Colonic mucosa (tissue), 4 donors: Measurements from ENCODE around the gene NCK2. TPM values are rescaled to one million over a fixed set of nuclear protein-coding genes. Genes with fewer than 3 reads are reported as not detected.
"Not testable (repeated sequence)": the region's sequence is repeated elsewhere in the genome, so short reads cannot be mapped to it uniquely, and the experiment has no call there.

ENCODE experiments used
- DNase-seq: peaks from one replicate; pipeline ENCODE4 v3.0.0-alpha.2; 2020
- H3K27ac ChIP-seq: fragments of 200-600 bp; one replicate; pipeline ENCODE4 v1.8.0; 2021
- H3K27me3 ChIP-seq: fragments of 200-600 bp; one replicate; pipeline ENCODE4 v1.8.0; 2021
- H3K36me3 ChIP-seq: fragments of 200-600 bp; one replicate; pipeline ENCODE4 v1.8.0; 2021
- H3K4me1 ChIP-seq: fragments of 200-600 bp; one replicate; pipeline ENCODE4 v1.8.0; 2021; ENCODE audit warnings: mild to moderate bottlenecking
- H3K4me3 ChIP-seq: fragments of 200-600 bp; one replicate; pipeline ENCODE4 v1.8.0; 2021
- H3K9ac ChIP-seq, 2 donors: one replicate each; pipeline ENCODE4 v1.7.0; 2013; ENCODE audit warnings: control low read depth in 2 of 2, low read depth in 2 of 2, low read length in 2 of 2
- H3K9me3 ChIP-seq: fragments of 200-600 bp; one replicate; pipeline ENCODE4 v1.8.0; 2021
- CTCF ChIP-seq: fragments of 200-600 bp; IDR thresholded peaks from one replicate; pipeline ENCODE4 v1.8.0; 2022; ENCODE audit warnings: antibody characterized with exemption, mild to moderate bottlenecking
- intact Hi-C: fragments of 100-400 bp; cut with DNase I; formaldehyde crosslinking; loops from one replicate; pipeline ENCODE4 v1.14.1; 2022
- total RNA-seq, 2 donors: library from RNA; stranded (reverse); fragmentation: NEBNext Ultra II Directional in 1 of 2; extraction: Animal tissue kit (Norgen Biotek cat#: 25700) in 1 of 2; gene quantifications; one replicate each; pipeline ENCODE4 v1.2.1, GENCODE V29; 2021
- donor health status: healthy.
- donor health status: DM: no; HTN: no; CAD: no.
- donor health status: DM: no; HTN: no; CAD: no.

Gene NCK2
- total RNA-seq, 2 donors from 2014 or later: 51.3 to 67.5 TPM

GRCh38 chr2:105768961-105769452, 24.3 kb downstream of the NCK2 start:
- intact Hi-C loops: no loop called here
- Histone ChIP-seq H3K27me3 (no peaks in the 10 kb centered on the region), H3K4me3 (no peak overlapping the region), H3K27ac (no peak overlapping the region), H3K9me3 (no peaks in the 10 kb centered on the region), H3K4me1 (no peaks in the 10 kb centered on the region), H3K36me3 (no peaks in the 10 kb centered on the region), H3K9ac (no peak overlapping the region)
- DNase-seq: no peak
- no peak for TF ChIP-seq CTCF

- no peaks in the 10 kb centered on the region for H3K9me3 ChIP-seq
- DNase-seq: no peak
- intact Hi-C loops: no loop called here
- no peak overlapping the region for H3K27ac ChIP-seq
- no peak overlapping the region for H3K4me3 ChIP-seq
- no peaks in the 10 kb centered on the region for H3K27me3 ChIP-seq
- H3K9ac ChIP-seq: no peak overlapping the region
- H3K36me3 ChIP-seq: no peaks in the 10 kb centered on the region
- H3K4me1 ChIP-seq: no peaks in the 10 kb centered on the region
- TF ChIP-seq CTCF: no peak
Measured at GRCh38 chr2:105769504-105769903, 24.8 kb downstream of the NCK2 start.

- Histone ChIP-seq H3K27ac (no peak overlapping the region), H3K4me1 (no peaks in the 10 kb centered on the region)
- DNase-seq: no peak
Measured at GRCh38 chr2:105770149-105770548, 25.4 kb downstream of the NCK2 start.

DNA sequence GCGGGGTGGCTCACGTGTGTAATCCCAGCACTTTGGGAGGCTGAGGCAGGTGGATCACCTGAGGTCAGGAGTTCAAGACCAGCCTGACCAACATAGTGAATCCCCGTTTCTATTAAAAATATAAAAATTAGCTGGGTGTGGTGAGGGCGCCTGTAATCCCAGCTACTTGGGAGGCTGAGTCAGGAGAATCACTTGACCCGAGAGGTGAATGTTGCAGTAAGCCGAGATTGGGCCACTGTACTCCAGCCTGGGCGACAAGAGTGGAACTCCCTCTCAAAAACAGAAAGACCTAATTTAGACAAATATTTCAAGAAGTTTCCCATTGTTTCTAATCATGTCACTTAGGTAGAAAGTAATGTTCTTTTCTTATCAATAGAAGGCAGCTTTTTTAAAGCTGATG, 26.6 kb downstream of the NCK2 start:
- H3K4me3 ChIP-seq, H3K9ac ChIP-seq, H3K27ac ChIP-seq, intact Hi-C loops, H3K27me3 ChIP-seq, H3K4me1 ChIP-seq, DNase-seq, H3K9me3 ChIP-seq, H3K36me3 ChIP-seq: not testable (repeated sequence)

More at GRCh38 chr2:105770149-105770548, 25.4 kb downstream of the NCK2 start:
- Histone ChIP-seq H3K36me3 (no peaks in the 10 kb centered on the region), H3K27me3 (no peaks in the 10 kb centered on the region), H3K4me3 (no peak overlapping the region), H3K9me3 (no peaks in the 10 kb centered on the region), H3K9ac (no peak overlapping the region)
- no peak for TF ChIP-seq CTCF
- intact Hi-C loops: no loop called here

GRCh38 chr2:105771836-105772235, 27.1 kb downstream of the NCK2 start:
- Histone ChIP-seq H3K4me3 (no peak overlapping the region), H3K4me1 (no peaks in the 10 kb centered on the region), H3K36me3 (no peaks in the 10 kb centered on the region), H3K9ac (no peak overlapping the region), H3K27me3 (no peaks in the 10 kb centered on the region), H3K9me3 (no peaks in the 10 kb centered on the region), H3K27ac (no peak overlapping the region)
- no peak for DNase-seq
- TF ChIP-seq CTCF: no peak
- intact Hi-C loops: no loop called here

DNA sequence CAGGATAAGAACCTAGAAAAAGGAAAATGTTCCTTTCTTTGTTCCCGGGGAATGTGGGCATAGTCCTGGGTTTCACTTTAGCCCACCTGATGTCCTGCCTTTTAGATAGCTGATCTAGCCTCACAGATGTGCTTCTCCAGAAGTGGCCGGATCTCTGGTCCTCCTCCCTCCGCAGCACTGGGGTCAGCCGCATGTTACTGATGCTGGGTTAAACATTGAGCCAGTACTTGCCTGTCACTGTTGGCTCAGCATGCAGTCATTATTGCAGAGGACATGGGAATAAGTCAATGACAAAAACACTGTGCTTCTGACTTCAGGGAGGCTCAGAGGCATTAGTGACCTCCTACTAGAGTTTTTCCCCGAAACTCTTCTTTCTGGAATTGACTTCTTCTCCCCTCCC, 27.6 kb downstream of the NCK2 start:
- TF ChIP-seq CTCF: no peak
- H3K9ac ChIP-seq: no peak overlapping the region
- no peaks in the 10 kb centered on the region for H3K36me3 ChIP-seq
- H3K4me1 ChIP-seq: no peaks in the 10 kb centered on the region
- intact Hi-C loops: no loop called here
- no peaks in the 10 kb centered on the region for H3K27me3 ChIP-seq
- no peak for DNase-seq
- H3K27ac ChIP-seq: no peak overlapping the region
- no peaks in the 10 kb centered on the region for H3K9me3 ChIP-seq
- H3K4me3 ChIP-seq: no peak overlapping the region
